Cardiac muscle cell (in vitro differentiated cells and primary cell): ENCODE results near the gene ZNF587. TPM values are rescaled to one million over a fixed set of nuclear protein-coding genes. Genes with fewer than 3 reads are reported as not detected.

Source experiments
- DNase-seq, 2 donors: peaks; one replicate each; pipeline versions ENCODE4 v3.0.0 to v3.0.0-alpha.2; 2010 to 2017; ENCODE audit warnings: low read depth in 1 of 2, low spot score in 1 of 2
- H3K27ac ChIP-seq: fragments of 200-600 bp; sonication (generic); 2 replicates; pipeline ENCODE4 v1.5.1; 2016
- H3K27me3 ChIP-seq: fragments of 200-600 bp; sonication (generic); 2 replicates; pipeline ENCODE4 v1.6.0; 2016; ENCODE audit warnings: control low read depth
- H3K36me3 ChIP-seq: fragments of 200-600 bp; sonication (generic); 2 replicates; pipeline ENCODE4 v1.5.1; 2016; ENCODE audit warnings: control low read depth
- H3K4me1 ChIP-seq: fragments of 200-600 bp; sonication (generic); 2 replicates; pipeline ENCODE4 v1.8.1; 2017; ENCODE audit warnings: low read depth, mild to moderate bottlenecking, mixed run types
- H3K4me3 ChIP-seq: fragments of 200-600 bp; sonication (generic); 2 replicates; pipeline ENCODE4 v1.5.1; 2016; ENCODE audit warnings: mild to moderate bottlenecking
- H3K9me3 ChIP-seq: fragments of 200-600 bp; sonication (generic); 2 replicates; pipeline ENCODE4 v1.5.1; 2017; ENCODE audit warnings: low read depth, mild to moderate bottlenecking, control low read depth
- CTCF ChIP-seq: IDR thresholded peaks from 2 replicates; pipeline ENCODE4 v1.5.1; 2012; ENCODE audit warnings: low read depth, mild to moderate bottlenecking, low read length
- polyA plus RNA-seq: library from polyadenylated mRNA; unstranded; fragments of >200 nt; fragmentation: Nextera tagmentation; extraction: Ambion mirVana; gene quantifications from 2 replicates; pipeline ENCODE4 v1.2.1, GENCODE V29; 2016
- total RNA-seq: library from RNA; depleted of rRNA; stranded (reverse); fragments of >200 nt; gene quantifications from 2 replicates; pipeline ENCODE4 v1.2.3, GENCODE V29; 2016

Gene ZNF587
- total and polyA plus RNA-seq, 2 experiments from 2014 or later: 12.6 to 17.2 TPM

- Histone ChIP-seq H3K4me1 (peaks cover 7% of the 10 kb centered on the region), H3K36me3 (peaks cover 15% of the 10 kb centered on the region), H3K9me3 (no peaks in the 10 kb centered on the region), H3K27me3 (no peaks in the 10 kb centered on the region), H3K27ac (no peak overlapping the region), H3K4me3 (no peak overlapping the region)
- DNase-seq: no peak
- no peak for TF ChIP-seq CTCF
These were observed 64.9 kb downstream of the ZNF587 start for GRCh38 chr19:57914531-57914930.

Other genes starting within 250 kb of the ZNF587 start
- 7.1 and 9.3 TPM in 2 replicates for gene ZNF530, start 250.0 kb upstream of the ZNF587 start, total RNA-seq
- gene ZNF530, start 250.0 kb upstream of the ZNF587 start, polyA plus RNA-seq: 6.4 and 6.5 TPM in 2 replicates
- 55.0 and 76.0 TPM in 2 replicates for gene ZNF134, start 235.6 kb upstream of the ZNF587 start, total RNA-seq
- 18.6 and 27.4 TPM in 2 replicates for gene ZNF134, start 235.6 kb upstream of the ZNF587 start, polyA plus RNA-seq
- gene ZNF211, start 216.7 kb upstream of the ZNF587 start, total RNA-seq: 25.4 and 30.0 TPM in 2 replicates
- gene ZNF211, start 216.7 kb upstream of the ZNF587 start, polyA plus RNA-seq: 22.6 and 38.5 TPM in 2 replicates
- not detected in 2 replicates for gene ZSCAN4, start 180.9 kb upstream of the ZNF587 start, total RNA-seq
- gene ZSCAN4, start 180.9 kb upstream of the ZNF587 start, polyA plus RNA-seq: not detected in 2 replicates
- gene ZNF551, start 167.9 kb upstream of the ZNF587 start, total RNA-seq: 9.9 and 11.8 TPM in 2 replicates
- gene ZNF551, start 167.9 kb upstream of the ZNF587 start, polyA plus RNA-seq: 4.0 and 4.4 TPM in 2 replicates
- 14.0 and 20.1 TPM in 2 replicates for gene ZNF154, start 140.7 kb upstream of the ZNF587 start, total RNA-seq
- gene ZNF154, start 140.7 kb upstream of the ZNF587 start, polyA plus RNA-seq: 11.1 and 16.3 TPM in 2 replicates
- 14.4 and 24.2 TPM in 2 replicates for gene ZNF671, start 122.2 kb upstream of the ZNF587 start, total RNA-seq
- gene ZNF671, start 122.2 kb upstream of the ZNF587 start, polyA plus RNA-seq: 16.7 and 19.3 TPM in 2 replicates
- 16.9 and 20.0 TPM in 2 replicates for gene ZNF776, start 103.0 kb upstream of the ZNF587 start, total RNA-seq
- 20.7 and 26.6 TPM in 2 replicates for gene ZNF776, start 103.0 kb upstream of the ZNF587 start, polyA plus RNA-seq
- 15.0 and 17.1 TPM in 2 replicates for gene ZNF586, start 80.2 kb upstream of the ZNF587 start, total RNA-seq
- 8.4 and 10.0 TPM in 2 replicates for gene ZNF586, start 80.2 kb upstream of the ZNF587 start, polyA plus RNA-seq
- gene ZNF552, start 34.9 kb upstream of the ZNF587 start, total RNA-seq: 3.8 and 6.6 TPM in 2 replicates
- 10.5 and 13.4 TPM in 2 replicates for gene ZNF552, start 34.9 kb upstream of the ZNF587 start, polyA plus RNA-seq
- 8.5 and 12.9 TPM in 2 replicates for gene ZNF587B, start 19.6 kb upstream of the ZNF587 start, total RNA-seq
- 2.8 and 3.1 TPM in 2 replicates for gene ZNF587B, start 19.6 kb upstream of the ZNF587 start, polyA plus RNA-seq
- 13.6 and 14.8 TPM in 2 replicates for gene ZNF814, start 39.2 kb downstream of the ZNF587 start, total RNA-seq
- 32.4 and 45.7 TPM in 2 replicates for gene ZNF814, start 39.2 kb downstream of the ZNF587 start, polyA plus RNA-seq
- gene ZNF417, start 66.7 kb downstream of the ZNF587 start, total RNA-seq: 11.8 and 17.8 TPM in 2 replicates
- gene ZNF417, start 66.7 kb downstream of the ZNF587 start, polyA plus RNA-seq: 4.8 and 7.7 TPM in 2 replicates
- 14.6 and 19.7 TPM in 2 replicates for gene ZNF418, start 85.5 kb downstream of the ZNF587 start, total RNA-seq
- 6.1 and 13.8 TPM in 2 replicates for gene ZNF418, start 85.5 kb downstream of the ZNF587 start, polyA plus RNA-seq
- gene ZNF256, start 97.8 kb downstream of the ZNF587 start, total RNA-seq: 12.5 and 13.6 TPM in 2 replicates
- 7.0 and 10.0 TPM in 2 replicates for gene ZNF256, start 97.8 kb downstream of the ZNF587 start, polyA plus RNA-seq
- 1.3 and 1.4 TPM in 2 replicates for gene C19orf18, start 124.7 kb downstream of the ZNF587 start, total RNA-seq
- 2.4 and 3.6 TPM in 2 replicates for gene C19orf18, start 124.7 kb downstream of the ZNF587 start, polyA plus RNA-seq
- 50.5 and 87.4 TPM in 2 replicates for gene ZNF606, start 153.0 kb downstream of the ZNF587 start, total RNA-seq
- gene ZNF606, start 153.0 kb downstream of the ZNF587 start, polyA plus RNA-seq: 30.0 and 31.2 TPM in 2 replicates
- 31.9 and 38.4 TPM in 2 replicates for gene ZSCAN1, start 184.2 kb downstream of the ZNF587 start, total RNA-seq
- 22.0 and 24.6 TPM in 2 replicates for gene ZSCAN1, start 184.2 kb downstream of the ZNF587 start, polyA plus RNA-seq
- gene ZNF135, start 209.4 kb downstream of the ZNF587 start, total RNA-seq: 11.7 and 14.0 TPM in 2 replicates
- gene ZNF135, start 209.4 kb downstream of the ZNF587 start, polyA plus RNA-seq: 10.2 and 11.2 TPM in 2 replicates
- gene ZSCAN18, start 248.4 kb downstream of the ZNF587 start, total RNA-seq: 173 and 243 TPM in 2 replicates
- gene ZSCAN18, start 248.4 kb downstream of the ZNF587 start, polyA plus RNA-seq: 127 and 191 TPM in 2 replicates